ENCODE measurements around the gene ORC5.
"Not testable (repeated sequence)": the region's sequence is repeated elsewhere in the genome, so short reads cannot be mapped to it uniquely, and the experiment has no call there.

Gene ORC5

DNA sequence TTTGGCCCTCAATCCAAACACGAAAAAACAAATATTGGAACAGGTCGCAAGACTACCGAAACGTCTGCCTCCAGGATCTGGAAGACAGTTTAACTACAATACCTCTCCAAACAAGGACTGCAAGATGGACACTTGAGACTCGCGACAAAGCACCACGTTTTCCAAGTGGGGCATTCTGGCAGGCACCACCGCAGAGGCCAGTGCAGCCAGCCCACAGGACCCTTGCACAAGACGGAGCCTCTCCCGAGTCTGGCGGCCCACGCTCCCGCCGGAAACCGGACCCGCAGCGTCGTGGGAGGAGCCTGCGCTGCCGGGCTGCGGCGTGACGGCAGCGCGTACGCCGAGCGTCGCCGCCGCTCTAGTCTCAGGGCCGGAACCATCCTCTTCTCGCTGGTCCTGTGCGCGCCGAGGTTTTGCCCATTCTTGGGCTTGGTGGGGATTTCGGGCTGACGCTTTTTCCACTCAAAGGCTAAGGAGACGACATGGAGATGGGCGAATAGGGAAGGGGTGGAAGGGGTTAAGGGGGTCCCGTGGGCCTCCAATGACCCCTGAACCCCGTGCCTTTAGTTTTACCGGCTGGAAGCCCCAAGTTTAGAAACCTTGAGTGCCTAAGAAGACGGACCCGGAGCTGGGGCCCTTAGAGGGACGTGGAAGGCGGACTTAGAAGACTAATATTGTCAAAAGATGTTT, at the start of gene ORC5:
Gene ORC5 (minus strand): TSS at position 283 of the 690 bp plus-strand sequence. CDS start 109 bp downstream, at position 174.
- peak; percentile 85 for DNase-seq

DNA sequence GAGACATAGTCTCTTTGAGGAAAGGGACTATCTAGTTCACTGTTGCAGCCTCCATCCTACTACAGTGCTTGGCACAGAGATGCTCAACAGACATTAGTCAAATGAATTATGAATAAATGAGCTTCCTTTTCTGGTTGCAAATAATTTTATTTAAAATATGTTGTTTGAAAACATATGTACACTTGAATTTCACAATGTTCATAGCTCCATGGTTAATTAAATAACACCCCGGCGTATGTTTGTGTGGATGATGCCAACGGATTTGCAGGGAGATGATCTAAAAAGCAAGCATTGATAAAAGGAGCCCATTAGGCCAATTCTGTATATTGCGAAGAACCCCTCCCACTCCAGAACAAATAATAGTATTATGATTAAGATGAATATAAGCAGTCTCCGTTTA, 47.8 kb upstream of the ORC5 start:
- DNase-seq, result no peak

DNA sequence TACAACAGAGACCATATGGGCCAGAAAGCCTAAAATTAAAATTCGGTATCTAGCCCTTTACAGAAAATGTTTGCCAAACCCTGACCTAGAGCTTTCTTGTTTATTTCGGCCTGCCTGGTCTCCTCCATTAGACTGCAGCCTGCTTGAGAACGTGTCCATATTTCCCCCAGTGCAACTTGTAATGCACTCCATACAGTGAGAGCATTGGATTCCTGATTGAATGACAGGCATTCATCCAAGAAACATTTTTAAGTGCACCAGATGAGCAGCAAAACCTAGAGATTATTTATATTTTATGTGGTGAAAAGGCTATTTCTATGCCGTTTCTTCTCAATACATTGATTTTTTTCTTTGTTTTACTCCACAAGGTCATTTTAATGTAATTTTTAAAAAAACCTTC, 47.4 kb upstream of the ORC5 start:
- DNase-seq, result no peak

DNA sequence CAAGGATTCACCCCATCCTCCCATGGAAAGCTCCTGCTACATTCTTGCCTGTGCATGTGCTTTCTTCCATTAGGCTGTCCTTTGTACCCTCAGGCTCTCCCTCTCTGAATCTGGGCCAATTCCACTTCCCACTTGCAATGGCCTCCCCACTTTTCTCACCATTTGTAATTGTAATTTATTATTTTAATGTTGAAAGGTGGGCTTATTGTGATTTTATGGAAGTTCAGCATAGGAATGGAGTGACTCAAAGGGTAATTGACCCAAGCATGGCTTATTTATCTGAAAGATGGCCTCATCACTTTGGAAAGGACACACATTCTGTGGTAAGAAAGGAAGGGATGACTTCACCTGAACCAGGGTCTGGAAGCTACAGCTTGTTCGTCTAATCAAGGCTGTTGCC, 46.9 kb upstream of the ORC5 start:
- DNase-seq, result no peak

DNA sequence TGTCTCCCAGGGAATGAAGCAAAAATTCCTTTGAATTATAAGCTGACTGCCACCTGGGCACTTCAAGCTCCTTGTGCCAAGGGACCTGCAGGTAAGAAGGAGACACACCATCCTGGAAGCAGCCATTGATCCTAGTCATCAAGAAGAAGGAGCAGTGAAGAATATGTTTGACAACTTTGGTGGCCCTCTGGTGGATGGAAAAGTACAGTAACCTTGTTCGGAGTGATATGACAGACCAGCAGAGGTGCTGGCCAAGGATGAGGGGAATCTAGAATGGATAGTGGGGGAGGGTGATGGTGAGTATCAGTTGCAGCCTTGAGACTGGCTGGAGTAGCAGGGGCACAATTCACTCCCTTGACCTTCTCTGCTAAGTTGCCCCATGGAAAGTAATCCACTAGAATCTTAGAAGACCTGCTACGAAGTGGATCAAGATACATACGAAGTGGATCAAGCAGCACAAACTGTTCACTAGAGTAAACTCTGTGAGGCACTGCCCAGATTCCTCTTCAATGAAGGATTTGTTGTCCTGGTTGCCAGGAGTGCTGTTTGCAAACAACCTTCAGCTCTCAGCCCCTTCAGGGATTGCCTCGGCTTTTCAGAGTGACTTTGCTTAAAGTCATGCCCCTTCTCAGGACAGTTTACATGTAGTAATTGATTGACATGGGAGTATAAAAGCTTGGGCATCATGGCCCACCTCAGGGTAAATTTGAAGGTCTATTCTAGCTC, 44.8 kb upstream of the ORC5 start:
- no peak for DNase-seq

DNA sequence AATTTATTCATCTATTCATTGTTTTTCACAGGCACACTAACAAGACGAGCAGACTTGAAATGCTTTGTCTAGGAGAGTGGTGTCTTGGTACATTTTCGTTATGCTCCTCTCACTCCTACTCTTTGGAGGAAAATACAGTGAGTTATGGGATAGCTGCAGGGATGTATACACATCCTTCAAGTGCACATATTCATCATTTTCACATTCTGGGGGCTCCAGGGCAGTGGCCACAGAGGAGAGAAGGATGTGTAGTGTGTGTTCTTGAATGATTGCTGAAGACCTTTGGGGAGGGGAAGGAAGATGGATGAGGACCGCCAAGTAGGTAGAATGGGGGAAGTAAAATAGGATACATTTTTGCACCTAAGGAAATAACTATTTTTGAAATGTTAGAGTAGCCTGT, 34.8 kb upstream of the ORC5 start:
- no peak for DNase-seq

DNA sequence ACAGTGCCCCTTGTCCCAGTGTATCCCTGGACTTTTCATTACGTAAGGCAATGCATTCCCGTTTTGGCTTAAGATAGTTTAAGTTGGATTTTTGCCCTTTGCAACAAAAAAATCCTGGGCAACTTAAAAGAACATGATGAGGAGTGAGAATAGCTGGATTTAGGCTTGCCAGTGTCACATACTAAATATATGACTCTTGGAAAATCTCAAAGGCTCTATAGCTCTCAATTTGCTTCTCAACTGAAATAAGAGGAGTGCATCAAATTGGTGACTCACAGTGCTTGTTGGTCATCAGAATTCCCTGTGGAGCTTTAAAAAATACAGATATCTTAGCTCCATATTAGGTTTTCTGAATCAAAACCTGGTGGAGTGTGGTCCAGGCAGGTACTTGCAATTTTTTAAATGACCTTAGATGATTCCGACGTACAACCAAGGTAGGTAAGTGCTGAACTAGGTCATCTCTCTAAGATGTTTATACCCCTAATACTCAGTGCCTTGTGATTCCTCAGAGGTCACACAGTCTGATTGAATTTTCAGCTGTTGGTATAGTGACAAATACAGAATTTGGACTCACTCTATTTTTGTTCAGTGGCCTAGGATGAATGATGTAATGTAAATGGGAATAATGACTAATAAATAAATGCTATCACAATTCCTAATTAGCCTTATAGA, 33.9 kb upstream of the ORC5 start:
- no peak for DNase-seq

DNA sequence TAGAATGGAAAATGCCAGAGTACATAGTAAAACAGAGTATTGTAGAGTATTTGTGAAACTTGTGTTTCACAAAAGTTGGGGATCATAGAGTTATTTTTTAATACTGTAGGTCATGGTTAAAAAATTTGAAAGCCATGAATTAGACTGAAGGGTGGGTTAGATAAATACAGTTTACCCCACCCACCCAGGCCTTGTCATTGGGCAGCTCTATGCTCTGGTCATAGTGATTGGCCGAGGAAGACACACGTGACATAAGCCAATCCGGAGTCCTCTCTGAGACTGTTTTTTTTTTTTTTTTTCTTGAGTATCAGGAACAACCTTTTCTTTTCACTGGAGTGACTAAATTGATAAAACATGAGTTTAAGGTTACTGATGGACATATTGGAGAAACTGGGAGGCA, 33.3 kb upstream of the ORC5 start:
- no peak for DNase-seq

DNA sequence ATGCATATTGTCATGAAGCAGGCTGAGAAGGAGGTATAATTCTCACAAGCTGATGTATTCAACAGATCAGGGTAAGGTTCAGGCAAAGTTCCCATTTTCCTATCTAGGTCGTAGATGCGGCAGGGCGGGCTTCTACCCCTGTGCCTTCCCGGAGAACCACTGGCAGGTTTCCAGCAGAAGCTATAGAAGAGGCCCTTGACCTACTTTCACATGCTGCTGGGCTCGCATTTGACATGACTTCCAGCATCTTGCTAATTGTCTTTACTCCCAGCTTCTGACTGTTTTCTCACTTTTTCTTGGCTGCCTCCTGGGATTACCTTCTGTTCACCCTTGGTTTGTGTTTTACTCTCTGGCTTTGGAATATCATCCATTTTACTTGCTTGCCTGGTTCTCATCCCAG, 32.6 kb upstream of the ORC5 start:
- DNase-seq, result peak; percentile 92

DNA sequence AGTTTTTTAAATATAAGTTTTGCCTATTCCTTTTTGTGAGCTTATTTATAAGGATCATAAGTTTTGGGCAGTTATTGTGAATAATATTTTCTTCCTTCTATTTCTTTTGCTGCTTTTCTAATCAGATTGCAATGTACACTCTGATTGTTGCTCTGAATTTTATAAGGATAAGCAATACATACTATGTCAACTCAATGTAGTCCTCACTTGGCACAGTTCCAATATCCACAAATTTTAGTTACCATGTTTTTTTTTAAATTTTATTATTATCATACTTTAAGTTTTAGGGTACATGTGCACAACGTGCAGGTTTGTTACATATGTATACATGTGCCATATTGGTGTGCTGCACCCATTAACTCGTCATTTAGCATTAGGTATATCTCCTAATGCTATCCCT, 27.2 kb upstream of the ORC5 start:
- not testable (repeated sequence) for DNase-seq

DNA sequence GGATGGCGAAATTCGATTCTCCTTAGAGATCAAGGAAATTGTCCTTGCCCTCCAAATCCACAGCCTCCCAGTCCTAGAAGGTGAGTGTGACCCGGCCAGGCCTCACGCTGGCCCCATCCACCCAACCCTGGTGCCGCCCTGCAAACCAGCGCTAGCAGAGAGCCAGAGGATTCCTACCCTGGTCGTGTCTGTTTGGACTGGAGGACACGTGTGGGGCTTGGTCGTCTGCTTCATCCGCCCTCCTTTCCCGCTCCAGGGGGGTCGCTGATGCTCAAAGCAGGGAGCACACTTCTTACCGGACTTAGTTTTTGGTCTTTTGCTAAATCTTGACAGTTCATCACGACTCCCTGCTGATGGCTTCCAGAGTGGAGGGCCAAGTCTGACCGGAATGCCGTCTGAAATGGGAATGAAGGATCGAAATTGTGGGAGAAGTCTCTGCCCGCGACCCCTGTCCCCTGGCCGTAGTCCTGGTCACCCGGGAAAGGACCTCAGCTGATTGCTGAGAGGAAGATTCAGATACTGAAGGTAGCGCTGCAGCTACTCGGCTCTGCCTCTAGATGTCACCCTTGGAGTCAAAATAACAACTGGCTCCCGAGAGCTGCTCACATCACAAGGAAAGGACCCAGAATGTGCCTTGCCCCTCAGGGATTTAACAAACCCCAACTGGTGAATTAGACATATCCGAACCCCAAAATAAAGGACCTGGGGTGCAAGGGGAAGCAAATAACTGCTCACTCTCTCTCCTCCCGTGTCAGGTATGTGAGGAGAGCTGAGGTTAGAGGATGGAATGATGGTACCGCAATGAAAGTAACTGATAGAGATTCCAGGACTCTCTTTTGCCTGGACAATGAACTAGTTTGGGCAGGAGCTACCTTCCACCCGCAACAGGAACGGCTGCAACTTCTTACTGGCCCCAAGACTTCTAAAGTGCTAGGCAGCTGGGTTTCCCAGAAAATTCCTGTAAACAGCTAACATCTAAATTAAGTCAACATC, 23.5 kb upstream of the ORC5 start:
- DNase-seq, result peak; percentile 46

DNA sequence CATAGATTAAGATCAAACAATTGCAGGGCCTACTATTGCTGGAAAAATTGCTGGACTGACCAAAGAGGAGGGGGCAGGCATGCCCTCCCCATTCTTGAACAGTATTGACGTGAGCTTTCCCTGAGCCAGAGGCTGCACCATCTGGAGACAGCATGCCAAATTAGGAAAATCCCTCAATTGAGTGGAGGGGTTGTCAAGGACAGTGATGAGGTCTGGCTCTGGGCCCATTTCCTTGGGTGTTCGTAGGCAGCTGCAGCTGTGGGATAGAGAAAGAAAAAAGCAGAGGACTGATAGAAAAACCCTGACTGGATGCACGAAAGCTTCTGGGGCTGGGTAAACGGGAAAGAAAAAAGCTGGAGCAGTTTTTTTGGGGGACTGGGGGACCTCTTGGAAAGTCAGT, 22.8 kb upstream of the ORC5 start:
- peak; percentile 91 for DNase-seq

DNA sequence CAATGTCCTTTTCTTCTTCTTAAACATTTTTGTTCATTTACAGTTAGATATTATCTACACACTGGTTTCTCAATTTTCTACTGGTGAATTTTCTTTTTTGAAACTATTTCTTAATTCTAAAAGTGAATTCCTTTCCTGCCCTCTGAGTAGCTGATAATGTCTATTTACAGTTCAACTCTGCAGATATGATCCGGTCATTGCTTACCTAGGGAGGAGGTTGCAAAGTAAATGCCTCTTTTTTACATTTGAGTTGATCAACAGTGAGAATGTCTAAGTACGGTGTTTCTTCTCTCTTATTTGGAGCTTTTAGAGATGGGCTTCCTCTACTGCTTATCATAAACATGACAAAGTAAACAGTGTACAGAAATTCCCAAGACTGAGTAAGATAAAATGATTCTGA, 20.6 kb upstream of the ORC5 start:
- no peak for DNase-seq

DNA sequence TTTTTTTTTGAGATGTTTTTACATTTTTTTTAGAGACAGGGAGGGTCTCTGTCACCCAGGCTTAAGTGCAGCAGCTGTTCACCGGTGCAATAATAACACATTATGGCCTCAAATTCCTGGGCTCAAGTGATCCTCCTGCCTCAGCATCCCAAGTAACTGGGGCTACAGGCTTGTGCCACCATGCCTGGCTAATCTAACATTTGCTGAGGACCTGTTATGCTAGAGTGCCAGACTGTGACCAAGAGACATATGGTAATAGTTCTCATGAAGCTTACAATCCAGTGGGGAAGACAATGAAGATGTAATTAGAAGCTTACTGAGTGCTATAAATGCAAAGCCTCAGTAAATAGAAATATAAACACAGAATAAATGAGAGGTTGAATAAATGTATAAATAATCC, 17.6 kb upstream of the ORC5 start:
- no peak for DNase-seq

DNA sequence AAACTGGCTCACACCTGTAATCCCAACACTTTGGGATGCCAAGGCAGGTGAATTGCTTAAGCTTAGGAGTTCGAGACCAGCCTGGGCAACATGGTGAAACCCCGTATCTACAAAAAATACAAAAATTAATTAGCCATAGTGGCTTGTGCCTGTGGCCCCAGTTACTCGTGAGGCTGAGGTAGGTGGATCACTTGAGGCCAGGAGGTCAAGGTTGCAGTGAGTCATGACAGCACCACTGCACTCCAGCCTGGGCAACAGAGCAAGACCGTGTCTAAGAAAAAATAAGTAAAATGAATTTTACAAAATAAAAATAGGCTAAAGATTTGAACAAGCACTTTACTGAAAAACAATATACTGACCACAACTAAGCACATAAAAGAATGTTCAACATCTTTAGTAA, 9.8 kb upstream of the ORC5 start:
- DNase-seq, result no peak

DNA sequence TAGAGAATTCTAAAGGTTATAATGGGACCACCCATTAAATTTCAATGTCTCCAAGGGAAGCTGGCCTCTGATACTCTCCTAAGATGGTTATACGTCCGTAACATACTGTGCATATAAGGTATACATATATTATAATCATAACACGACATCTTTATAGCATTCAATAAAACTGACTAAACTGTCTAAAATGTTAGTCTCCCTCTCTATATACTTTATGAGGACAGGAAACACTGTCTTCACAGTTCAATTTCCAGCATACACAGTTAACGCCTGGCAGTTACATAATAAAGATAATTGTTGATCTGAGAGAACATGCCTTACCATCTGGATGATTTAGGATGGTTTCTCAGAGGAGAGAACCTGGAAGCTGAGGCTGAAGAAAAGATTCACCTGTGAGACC, 1.2 kb upstream of the ORC5 start:
- no peak for DNase-seq

DNA sequence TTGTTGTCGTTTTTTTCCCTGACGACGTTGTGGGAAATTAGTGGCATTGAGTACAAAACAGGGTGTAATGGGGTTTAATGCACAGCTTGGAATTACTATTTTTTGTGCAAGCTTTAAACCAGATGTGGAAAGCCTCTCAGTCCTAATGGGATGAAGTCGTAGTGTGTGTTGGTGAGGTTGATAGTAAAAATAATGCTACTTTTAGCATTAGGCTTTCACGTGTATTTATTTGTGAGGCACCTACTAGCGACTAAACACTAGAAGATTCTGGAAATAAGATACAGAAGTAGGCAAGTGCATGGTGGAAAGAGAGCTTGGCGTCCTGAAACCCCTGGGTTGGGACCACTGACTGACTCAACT, 588 bp upstream of the ORC5 start:
- no peak for DNase-seq

DNA sequence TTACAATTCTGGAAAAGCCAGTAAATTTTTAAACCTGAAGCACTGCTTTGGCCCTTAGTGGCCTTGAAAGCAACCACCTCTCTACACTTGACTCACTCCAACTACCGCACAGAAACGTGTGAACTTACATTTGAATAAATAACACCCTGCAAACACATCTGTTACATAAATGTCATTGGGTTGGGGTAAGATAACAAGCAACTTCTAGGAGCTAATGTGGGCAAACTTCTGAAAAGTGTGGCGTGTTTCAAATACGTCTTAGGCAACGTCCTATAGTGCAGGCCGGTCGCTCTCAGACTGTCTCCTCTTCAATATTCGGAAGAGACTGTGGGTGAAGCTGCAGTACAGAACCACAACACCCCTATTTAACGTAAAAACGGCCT, 474 bp downstream of the ORC5 start:
- no peak for DNase-seq

DNA sequence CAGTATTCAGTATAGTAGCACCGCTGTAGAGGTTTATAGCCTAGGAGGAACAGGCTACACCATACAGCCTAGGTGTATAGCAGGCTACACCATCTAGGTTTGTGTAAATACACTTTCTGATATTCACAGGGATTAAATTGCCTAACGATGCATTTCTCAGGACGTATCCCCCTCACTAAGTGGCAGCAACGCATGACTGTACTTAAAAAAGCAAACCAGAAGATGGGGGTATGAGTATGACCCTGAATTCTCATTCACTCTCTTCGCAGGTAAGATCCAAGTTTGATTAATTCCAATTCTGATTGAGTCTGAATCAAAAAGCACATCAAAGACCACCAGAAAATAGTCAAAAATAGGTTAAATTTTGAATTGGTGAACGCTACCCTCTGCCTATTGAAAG, 972 bp downstream of the ORC5 start:
- DNase-seq, result no peak

DNA sequence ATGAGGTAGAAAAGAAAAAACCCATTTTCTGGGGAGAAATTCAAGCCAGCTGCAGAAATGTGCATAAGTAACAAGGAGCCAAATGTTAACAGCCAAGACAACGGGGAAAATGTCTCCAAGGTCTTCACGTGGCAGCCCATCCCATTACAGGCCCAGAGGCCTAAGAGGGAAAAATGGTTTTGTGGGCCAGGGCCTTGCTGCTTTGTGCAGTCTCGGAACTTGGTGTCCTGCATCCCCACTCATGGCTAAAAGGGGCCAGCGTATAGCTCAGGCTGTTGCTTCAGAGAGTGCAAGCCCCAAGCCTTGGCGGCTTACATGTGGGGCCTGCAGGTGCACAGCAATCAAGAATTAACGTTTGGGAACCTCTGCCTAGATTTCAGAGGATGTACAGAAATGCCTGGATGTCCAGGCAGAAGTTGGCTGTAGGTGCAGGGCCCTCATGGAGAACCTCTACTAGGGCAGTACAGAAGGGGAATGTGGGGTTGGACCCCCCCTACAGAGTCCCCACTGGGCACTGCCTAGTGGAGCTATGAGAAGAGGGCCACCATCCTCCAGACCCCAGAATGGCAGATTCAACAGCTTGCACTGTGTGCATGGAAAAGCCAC, 9.0 kb downstream of the ORC5 start:
- no peak for DNase-seq

DNA sequence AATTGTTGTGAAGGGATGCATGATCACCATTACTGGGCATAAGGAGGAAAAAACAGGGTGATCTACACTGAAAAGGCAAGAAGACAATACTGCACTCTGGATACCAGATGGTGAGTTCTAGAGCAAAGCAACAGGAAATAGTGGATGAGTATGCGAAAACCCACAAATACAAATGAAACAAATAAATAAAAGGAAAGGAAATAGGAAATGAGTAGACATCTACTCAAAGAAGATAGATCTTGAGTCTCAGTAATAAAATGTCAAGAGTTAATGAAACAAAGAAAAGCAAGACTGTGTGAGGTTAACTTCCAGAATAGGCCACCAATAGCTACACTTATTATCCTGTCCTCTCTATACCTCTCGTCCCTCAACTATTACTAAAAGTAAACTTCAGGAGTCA, 11.7 kb downstream of the ORC5 start:
- no peak for DNase-seq

DNA sequence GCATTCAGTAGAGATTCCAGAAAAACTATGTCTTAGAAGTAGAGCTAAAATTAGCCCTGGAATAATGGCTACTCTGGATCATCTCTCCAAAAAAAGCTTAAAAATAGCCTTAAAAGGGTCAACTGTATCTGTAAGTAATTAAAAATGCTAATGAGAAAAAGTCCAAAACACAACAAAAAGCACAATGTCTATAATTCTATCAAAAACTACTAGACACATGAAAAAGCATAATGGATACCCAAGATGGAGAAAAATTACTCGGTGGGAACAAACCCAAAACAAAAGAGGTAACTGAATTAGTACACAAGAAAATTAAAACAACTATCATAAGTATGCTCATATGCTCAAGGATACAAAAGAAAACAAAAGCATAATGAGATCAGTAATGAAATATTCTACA, 15.4 kb downstream of the ORC5 start:
- DNase-seq, result no peak

DNA sequence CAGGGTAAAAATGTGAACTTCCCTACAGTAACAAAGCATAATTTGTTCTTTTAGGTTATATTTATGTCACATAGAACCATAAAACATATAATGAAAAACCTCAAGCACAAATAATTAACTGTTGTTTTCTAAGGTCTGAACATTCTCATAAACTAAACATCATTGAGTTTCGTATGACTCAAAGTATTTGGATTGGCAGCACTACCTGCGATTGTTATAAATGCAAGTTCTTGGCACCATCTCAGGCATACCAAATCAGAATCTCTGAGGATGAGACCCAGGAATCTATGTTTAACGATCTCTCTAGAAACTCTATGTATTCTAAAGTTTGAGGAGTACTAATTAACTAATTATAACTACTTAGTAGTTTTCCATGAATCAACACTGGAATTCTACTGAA, 22.5 kb downstream of the ORC5 start:
- DNase-seq, result no peak
